H1 (cell line): ENCODE measurements around the gene LSM5. TPM values are rescaled to one million over a fixed set of nuclear protein-coding genes. Genes with fewer than 3 reads are reported as not detected.

Source experiments
- CTCF ChIA-PET: fragments of 300-600 bp; sonication (Branson Sonifier 250); formaldehyde crosslinking; loops from one replicate; lab custom pipeline; 2021; ENCODE audit not compliant: partially characterized antibody; lab: Charles Lee
- POLR2A ChIA-PET: fragments of 300-600 bp; sonication (Branson Sonifier 250); formaldehyde crosslinking; loops from one replicate; lab custom pipeline; 2021; ENCODE audit warnings: inconsistent platforms; ENCODE audit not compliant: partially characterized antibody; lab: Charles Lee
- DNase-seq, 2 experiments: peaks; one replicate each; pipeline versions ENCODE4 v3.0.0 to v3.0.0-alpha.2; 2010 to 2022; ENCODE audit warnings: low spot score in 2 of 2, low read depth in 1 of 2, mixed read lengths in 1 of 2
- FAIRE-seq: peaks from 2 replicates; lab custom pipeline; 2011; peaks lifted over from hg19 to GRCh38; lab: Jason Lieb, UNC
- H2AFZ ChIP-seq: 2 replicates; pipeline ENCODE4 v1.8.1; 2012; ENCODE audit warnings: low read length, inconsistent platforms
- H2AK5ac ChIP-seq: 2 replicates; pipeline ENCODE4 v1.6.1; 2013; ENCODE audit warnings: low read depth, low read length
- H2BK120ac ChIP-seq: replicated peaks from 2 replicates; pipeline ENCODE3; 2013; ENCODE audit warnings: low read depth, low read length, inconsistent platforms
- H2BK12ac ChIP-seq: 2 replicates; pipeline ENCODE4 v1.6.1; 2013; ENCODE audit warnings: low read depth, low read length
- H2BK15ac ChIP-seq: 2 replicates; pipeline ENCODE4 v1.6.1; 2013; ENCODE audit warnings: low read length
- H2BK20ac ChIP-seq: 2 replicates; pipeline ENCODE4 v1.6.1; 2013; ENCODE audit warnings: low read length
- H2BK5ac ChIP-seq: 2 replicates; pipeline ENCODE4 v1.6.1; 2013; ENCODE audit warnings: low read depth, low read length
- H3K14ac ChIP-seq: 2 replicates; pipeline ENCODE4 v1.6.1; 2013; ENCODE audit warnings: inconsistent platforms; ENCODE audit not compliant: insufficient read length
- H3K18ac ChIP-seq: 2 replicates; pipeline ENCODE4 v1.6.1; 2013; ENCODE audit warnings: low read length; ENCODE audit errors: extremely low read depth
- H3K23ac ChIP-seq: 2 replicates; pipeline ENCODE4 v1.6.1; 2013; ENCODE audit warnings: inconsistent platforms; ENCODE audit not compliant: insufficient read length
- H3K23me2 ChIP-seq: 2 replicates; pipeline ENCODE4 v1.6.1; 2013; ENCODE audit warnings: low read depth, low read length
- H3K27ac ChIP-seq: 2 replicates; pipeline ENCODE4 v1.6.1; 2011; ENCODE audit warnings: low read depth, low read length, inconsistent platforms
- H3K27me3 ChIP-seq, 4 experiments: replicated peaks in 1 of 4; 1 replicate in 1 of 4; 2 replicates in 3 of 4; pipeline versions ENCODE4 v1.6.1 to v1.8.1; 2011 to 2013; ENCODE audit warnings: low read length in 3 of 4, mild to moderate bottlenecking in 3 of 4, inconsistent platforms in 2 of 4, mixed read lengths in 2 of 4, moderate library complexity in 1 of 4; ENCODE audit not compliant: control insufficient read depth in 3 of 4, insufficient read depth in 3 of 4; ENCODE audit errors: extremely low read depth in 1 of 4
- H3K36me3 ChIP-seq, 4 experiments: 2 replicates each; pipeline versions ENCODE4 v1.6.1 to v1.8.1; 2011 to 2013; ENCODE audit warnings: mild to moderate bottlenecking in 4 of 4, low read length in 3 of 4, moderate library complexity in 2 of 4, control low read depth in 1 of 4, inconsistent platforms in 1 of 4; ENCODE audit not compliant: insufficient read depth in 4 of 4, control insufficient read depth in 2 of 4
- H3K4ac ChIP-seq: replicated peaks from 2 replicates; pipeline ENCODE3; 2013; ENCODE audit warnings: low read length, low read depth, mixed read lengths, inconsistent platforms; ENCODE audit not compliant: insufficient read length
- H3K4me1 ChIP-seq, 4 experiments: replicated peaks in 1 of 4; 1 replicate in 1 of 4; 2 replicates in 3 of 4; pipeline versions ENCODE4 v1.6.1 to v1.8.1; 2011 to 2013; ENCODE audit warnings: low read length in 3 of 4, inconsistent platforms in 2 of 4, mixed read lengths in 1 of 4; ENCODE audit not compliant: insufficient read depth in 4 of 4, control insufficient read depth in 3 of 4
- H3K4me2 ChIP-seq, 2 experiments: 2 replicates each; pipeline versions ENCODE4 v1.6.1 to v1.8.1; 2011 to 2013; ENCODE audit warnings: low read depth in 2 of 2, low read length in 2 of 2, control low read depth in 1 of 2, inconsistent platforms in 1 of 2, mild to moderate bottlenecking in 1 of 2; ENCODE audit not compliant: insufficient read depth in 1 of 2
- H3K4me3 ChIP-seq, 4 experiments: fragments of 200-600, 300-600 bp in 1 of 4; sonication (generic), shearing (Covaris generic), sonication (Bioruptor Twin) in 1 of 4; 2 replicates each; pipeline versions ENCODE4 v1.5.1 to v1.8.1; 2011 to 2016; ENCODE audit warnings: low read length in 4 of 4, low read depth in 3 of 4, control low read depth in 2 of 4, inconsistent platforms in 2 of 4, mild to moderate bottlenecking in 2 of 4, mixed read lengths in 1 of 4, moderate library complexity in 1 of 4; ENCODE audit not compliant: insufficient read depth in 2 of 4; ENCODE audit errors: extremely low read depth in 1 of 4
- H3K56ac ChIP-seq: replicated peaks from 2 replicates; pipeline ENCODE3; 2013; ENCODE audit warnings: low read depth, mild to moderate bottlenecking, mixed read lengths, low read length, inconsistent platforms; ENCODE audit not compliant: insufficient read length
- H3K79me1 ChIP-seq: 2 replicates; pipeline ENCODE4 v1.6.1; 2013; ENCODE audit warnings: low read depth, low read length, control low read depth
- H3K79me2 ChIP-seq, 2 experiments: 2 replicates each; pipeline versions ENCODE4 v1.6.1 to v1.8.1; 2012 to 2013; ENCODE audit warnings: low read length in 2 of 2, mild to moderate bottlenecking in 2 of 2, inconsistent platforms in 1 of 2; ENCODE audit not compliant: insufficient read depth in 2 of 2, control insufficient read depth in 1 of 2
- H3K9ac ChIP-seq, 4 experiments: replicated peaks in 1 of 4; 1 replicate in 1 of 4; 2 replicates in 3 of 4; pipeline versions ENCODE4 v1.6.1 to v1.8.1; 2011 to 2013; ENCODE audit warnings: low read depth in 3 of 4, low read length in 3 of 4, control low read depth in 2 of 4, mild to moderate bottlenecking in 2 of 4, moderate library complexity in 2 of 4, inconsistent platforms in 1 of 4; ENCODE audit errors: extremely low read depth in 1 of 4
- H3K9me3 ChIP-seq, 2 experiments: 2 replicates each; pipeline versions ENCODE4 v1.6.1 to v1.8.1; 2012 to 2013; ENCODE audit warnings: mild to moderate bottlenecking in 2 of 2, moderate library complexity in 2 of 2, control low read depth in 1 of 2, inconsistent platforms in 1 of 2, low read depth in 1 of 2, low read length in 1 of 2, mixed read lengths in 1 of 2; ENCODE audit not compliant: insufficient read depth in 2 of 2
- H4K20me1 ChIP-seq, 2 experiments: replicated peaks in 1 of 2; 2 replicates each; pipeline versions ENCODE3 to v1.8.1; 2011 to 2013; ENCODE audit warnings: inconsistent platforms in 2 of 2, low read length in 2 of 2, mild to moderate bottlenecking in 1 of 2; ENCODE audit not compliant: insufficient read depth in 2 of 2, control insufficient read depth in 1 of 2
- H4K5ac ChIP-seq: 2 replicates; pipeline ENCODE4 v1.6.1; 2013; ENCODE audit warnings: low read length, low read depth, mixed read lengths, inconsistent platforms; ENCODE audit not compliant: insufficient read length
- H4K8ac ChIP-seq: 2 replicates; pipeline ENCODE4 v1.8.0; 2013; ENCODE audit warnings: mild to moderate bottlenecking, moderate library complexity, low read length, inconsistent platforms; ENCODE audit not compliant: insufficient read depth; ENCODE audit errors: extremely low read depth
- H4K91ac ChIP-seq: replicated peaks from 2 replicates; pipeline ENCODE3; 2013; ENCODE audit warnings: low read length, mixed read lengths, inconsistent platforms; ENCODE audit not compliant: insufficient read length
- ASH2L ChIP-seq: fragments of 200-600, 300-600 bp; sonication (generic); IDR thresholded peaks from one replicate; pipeline ENCODE4 v1.7.1; 2017; ENCODE audit warnings: low read length
- KDM4A ChIP-seq: IDR thresholded peaks from one replicate; pipeline ENCODE4 v1.7.1; 2012; ENCODE audit warnings: low read depth, mild to moderate bottlenecking, moderate library complexity, low read length, inconsistent platforms; ENCODE audit not compliant: severe bottlenecking
- RFX5 ChIP-seq: IDR thresholded peaks from 2 replicates; pipeline ENCODE4 v1.6.1; 2011; ENCODE audit warnings: low read depth, low read length, improper control_type of control experiment, borderline replicate concordance
- WGBS, 2 experiments: shearing (Covaris generic) in 1 of 2; methylation state at CpG; one replicate each; pipeline versions ENCODE4 v1.1.6 to v1.1.7; 2013 to 2015; ENCODE audit warnings: low lambda C conversion rate in 2 of 2, mixed read lengths in 2 of 2, inconsistent platforms in 1 of 2, low coverage in 1 of 2, missing lambda C conversion rate in 1 of 2; ENCODE audit not compliant: insufficient replicate concordance in 2 of 2, insufficient coverage in 1 of 2, insufficient read length in 1 of 2; ENCODE audit errors: extremely low coverage in 1 of 2, missing lambda C conversion rate in 1 of 2; 5-methylcytosine and 5-hydroxymethylcytosine counted together
- polyA plus RNA-seq, 7 experiments: library from polyadenylated mRNA; depleted of rRNA in 3 of 7; stranded (reverse) in 5 of 7; unstranded in 2 of 7; fragments of >200 nt in 5 of 7; fragments of 200-250 nt in 2 of 7; gene quantifications; 1 replicate in 5 of 7; 2 replicates in 1 of 7; 4 replicates in 1 of 7; pipeline versions ENCODE4 v1.2.1 to v1.2.3, GENCODE V29; 2011 to 2013; ENCODE audit warnings: missing spikeins in 2 of 7, mixed read lengths in 2 of 7
- total RNA-seq: library from RNA; stranded (reverse); fragmentation: NEBNext Ultra II Directional; extraction: Animal tissue kit (Norgen Biotek cat#: 25700); gene quantifications from 2 replicates; pipeline ENCODE4 v1.2.1, GENCODE V29; 2021
- TF ChIP-seq, protein P1 (sequence below): IDR thresholded peaks from 2 replicates; pipeline ENCODE4 v1.6.1; 2012; ENCODE audit warnings: low read length, inconsistent platforms

Gene LSM5
- total and polyA plus RNA-seq, 2 of the 8 experiments (the other 6 are each of a cell fraction or from before 2014, with no cell fraction given) = 58.9 to 103 TPM

DNA sequence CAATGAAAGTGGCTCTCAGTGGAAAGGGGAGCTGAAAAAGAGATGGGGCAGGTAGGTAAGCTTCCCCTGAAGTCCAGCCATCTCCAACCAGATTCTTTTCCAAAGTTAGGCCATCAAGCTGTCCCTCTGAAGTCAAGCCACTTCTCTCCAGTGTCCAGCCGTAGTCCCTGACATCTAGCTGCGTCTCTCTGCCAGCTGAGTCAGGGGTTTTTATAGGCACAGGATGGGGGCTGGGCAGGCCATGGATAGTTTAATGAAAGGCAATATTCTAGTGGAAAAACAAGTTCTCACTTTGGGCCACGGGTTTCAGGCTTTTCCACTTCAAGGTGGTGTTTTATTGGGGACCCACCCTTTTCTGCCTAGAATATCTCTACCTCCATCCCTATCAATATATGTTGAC, 41.9 kb upstream of the LSM5 start:
- ChIA-PET CTCF (no interaction called here), POLR2A (interaction anchor here (0.6 to 3.3 kb wide), 4 partner anchors 17 to 177 kb away, joined by 3 to 15 read pairs (median 4); partner anchors contain the start of gene AVL9)
- 97% methylated on average over 3 of the region's 3 CpGs; no CpG with 5 or more reads in 1 of the 2 experiments for WGBS, 2 experiments
- no peak overlapping the region for H2BK15ac ChIP-seq
- no peak overlapping the region for H3K4me3 ChIP-seq
- no peak overlapping the region for H2BK20ac ChIP-seq
- H3K27me3 ChIP-seq = peaks cover 0 to 1% (median 0%) of the 10 kb centered on the region in 4 experiments; a peak in 1 of 7 replicates
- H3K23me2 ChIP-seq = no peaks in the 10 kb centered on the region
- FAIRE-seq (no peak), DNase-seq (no peak)
- no peak overlapping the region for H3K9ac ChIP-seq
- no peak overlapping the region for H3K23ac ChIP-seq
- no peaks in the 10 kb centered on the region for H3K9me3 ChIP-seq
- peaks cover 3% of the 10 kb centered on the region; the same call in 1 of the 2 replicates for H3K79me1 ChIP-seq
- no peaks in the 10 kb centered on the region; a peak in 1 of 8 replicates for H3K36me3 ChIP-seq
- H4K91ac ChIP-seq = no peak overlapping the region
- H3K4me1 ChIP-seq = peaks cover 10 to 20% (median 12%) of the 10 kb centered on the region in 4 experiments; a peak in 6 of 7 replicates
- H3K27ac ChIP-seq = no peak overlapping the region
- no peak overlapping the region for H4K5ac ChIP-seq
- H3K4ac ChIP-seq = no peak overlapping the region
- no peak overlapping the region for H2AK5ac ChIP-seq
- TF ChIP-seq RFX5 = no peak
- TF ChIP-seq, protein P1, sequence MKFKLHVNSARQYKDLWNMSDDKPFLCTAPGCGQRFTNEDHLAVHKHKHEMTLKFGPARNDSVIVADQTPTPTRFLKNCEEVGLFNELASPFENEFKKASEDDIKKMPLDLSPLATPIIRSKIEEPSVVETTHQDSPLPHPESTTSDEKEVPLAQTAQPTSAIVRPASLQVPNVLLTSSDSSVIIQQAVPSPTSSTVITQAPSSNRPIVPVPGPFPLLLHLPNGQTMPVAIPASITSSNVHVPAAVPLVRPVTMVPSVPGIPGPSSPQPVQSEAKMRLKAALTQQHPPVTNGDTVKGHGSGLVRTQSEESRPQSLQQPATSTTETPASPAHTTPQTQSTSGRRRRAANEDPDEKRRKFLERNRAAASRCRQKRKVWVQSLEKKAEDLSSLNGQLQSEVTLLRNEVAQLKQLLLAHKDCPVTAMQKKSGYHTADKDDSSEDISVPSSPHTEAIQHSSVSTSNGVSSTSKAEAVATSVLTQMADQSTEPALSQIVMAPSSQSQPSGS = no peak
- TF ChIP-seq KDM4A = no peak
- TF ChIP-seq ASH2L = no peak
- peaks cover 0 to 62% of the 10 kb centered on the region in 2 experiments; a peak in 3 of 4 replicates for H3K79me2 ChIP-seq
- H2AFZ ChIP-seq = no peak overlapping the region
- no peak overlapping the region for H4K8ac ChIP-seq
- H3K4me2 ChIP-seq = no peak overlapping the region
- H2BK5ac ChIP-seq = no peak overlapping the region
- no peak overlapping the region for H3K14ac ChIP-seq
- H3K18ac ChIP-seq = no peak overlapping the region
- no peak overlapping the region for H2BK120ac ChIP-seq
- no peak overlapping the region for H3K56ac ChIP-seq
- no peak overlapping the region for H2BK12ac ChIP-seq
- peaks cover 1 to 14% of the 10 kb centered on the region in 2 experiments for H4K20me1 ChIP-seq
